T-helper 17 cell (primary cell): Measurements from ENCODE around the gene BUD23. TPM values are rescaled to one million over a fixed set of nuclear protein-coding genes. Genes with fewer than 3 reads are reported as not detected.
"Not testable (repeated sequence)": the region's sequence is repeated elsewhere in the genome, so short reads cannot be mapped to it uniquely, and the experiment has no call there.

Experiments
- ATAC-seq: fragments of 150-1000 bp; cut with Tn5 transposase; 2 replicates; pipeline ENCODE4 v1.10.0; 2021; ENCODE audit warnings: mild to moderate bottlenecking, moderate library complexity
- DNase-seq, 3 donors: peaks; one replicate each; pipeline versions ENCODE4 v3.0.0 to v3.0.0-alpha.2; 2020 to 2021
- H3K9me3 ChIP-seq: one replicate; pipeline ENCODE4 v1.7.0; 2013; ENCODE audit warnings: low read length, mild to moderate bottlenecking; ENCODE audit not compliant: control insufficient read depth, poor library complexity, severe bottlenecking
- H3K27ac Mint-ChIP-seq: one replicate; pipeline ENCODE4 v1.8.0; 2022; ENCODE audit warnings: mild to moderate bottlenecking, moderate library complexity, mixed read lengths
- H3K27me3 Mint-ChIP-seq: one replicate; pipeline ENCODE4 v1.8.0; 2022; ENCODE audit warnings: mixed read lengths
- H3K36me3 Mint-ChIP-seq: one replicate; pipeline ENCODE4 v1.8.0; 2022; ENCODE audit warnings: low read depth, mixed read lengths
- H3K4me1 Mint-ChIP-seq: one replicate; pipeline ENCODE4 v1.8.0; 2022; ENCODE audit warnings: mild to moderate bottlenecking, mixed read lengths
- H3K4me3 Mint-ChIP-seq: one replicate; pipeline ENCODE4 v1.8.0; 2022; ENCODE audit warnings: mild to moderate bottlenecking, moderate library complexity, mixed read lengths
- total RNA-seq, 4 donors: library from RNA in 2 of 4; stranded (reverse) in 2 of 4; gene quantifications; one replicate each; pipeline ENCODE4 v1.2.3 and lab custom pipeline; 2022 to 2026

The BUD23 gene
- total RNA-seq, 2 donors from 2014 or later: 96.0 to 98.0 TPM

- H3K9me3 ChIP-seq: no peaks in the 10 kb centered on the region
- ATAC-seq: no peak
- Mint-ChIP-seq H3K4me1 (peaks cover 8% of the 10 kb centered on the region), H3K27me3 (peaks cover 9% of the 10 kb centered on the region), H3K4me3 (no peak overlapping the region), H3K36me3 (no peaks in the 10 kb centered on the region), H3K27ac (no peak overlapping the region)
- DNase-seq: no peak
These were observed 8.8 kb upstream of the BUD23 start for GRCh38 chr7:73674468-73675124.

DNA sequence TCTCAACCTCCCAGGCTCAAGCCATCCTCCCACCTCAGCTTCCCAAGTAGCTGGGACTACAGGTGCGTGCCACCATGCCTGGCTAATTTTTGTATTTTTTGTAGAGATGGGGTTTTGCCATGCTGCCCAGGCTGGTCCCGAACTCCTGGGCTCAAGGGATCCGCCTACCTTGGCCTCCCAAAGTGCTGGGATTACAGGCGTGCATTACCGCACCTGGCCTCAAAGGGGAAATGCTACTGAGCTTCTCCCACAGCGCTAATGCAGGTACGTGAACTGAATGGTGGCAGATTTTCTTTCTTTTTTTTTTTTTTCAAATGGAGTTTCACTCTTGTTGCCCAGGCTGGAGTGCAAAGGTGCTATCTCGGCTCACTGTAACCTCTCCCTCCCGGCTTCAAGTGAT is 7.3 kb upstream of the BUD23 start:
- not testable (repeated sequence) for H3K36me3 Mint-ChIP-seq, H3K9me3 ChIP-seq, H3K27me3 Mint-ChIP-seq, H3K4me3 Mint-ChIP-seq, ATAC-seq, DNase-seq, H3K27ac Mint-ChIP-seq
- peaks cover 14% of the 10 kb centered on the region for H3K4me1 Mint-ChIP-seq

DNA sequence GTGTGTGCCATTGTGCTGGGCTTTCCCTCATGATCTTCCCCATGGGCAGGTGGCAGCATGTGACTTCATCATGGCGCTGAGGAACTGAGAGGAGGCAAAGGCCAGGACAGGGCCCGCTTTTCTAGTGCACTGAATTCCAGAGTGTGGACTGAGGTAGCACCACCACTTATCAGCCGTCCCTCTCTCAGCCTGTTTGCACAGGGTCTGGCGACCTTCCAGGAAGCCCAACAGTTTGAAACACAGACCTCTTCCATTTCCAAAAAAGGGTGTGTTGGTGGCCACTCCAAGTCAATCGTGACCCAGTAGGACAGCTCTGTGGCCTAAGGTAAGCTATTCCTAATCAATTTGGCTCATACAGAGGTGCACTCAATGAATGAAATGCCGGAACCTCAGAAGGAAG is 4.5 kb upstream of the BUD23 start:
- H3K4me1 Mint-ChIP-seq: peaks cover 14% of the 10 kb centered on the region
- H3K4me3 Mint-ChIP-seq: no peak overlapping the region
- DNase-seq: no peak
- no peak for ATAC-seq
- H3K36me3 Mint-ChIP-seq: peaks cover 2% of the 10 kb centered on the region
- H3K9me3 ChIP-seq: no peaks in the 10 kb centered on the region
- H3K27me3 Mint-ChIP-seq: no peaks in the 10 kb centered on the region
- no peak overlapping the region for H3K27ac Mint-ChIP-seq

GRCh38 chr7:73679709-73680108 is 3.7 kb upstream of the BUD23 start:
- ATAC-seq (no peak), DNase-seq (no peak)
- H3K4me1 Mint-ChIP-seq: peaks cover 16% of the 10 kb centered on the region
- no peak overlapping the region for H3K27ac Mint-ChIP-seq
- H3K36me3 Mint-ChIP-seq: peaks cover 2% of the 10 kb centered on the region
- H3K27me3 Mint-ChIP-seq: no peaks in the 10 kb centered on the region
- H3K4me3 Mint-ChIP-seq: no peak overlapping the region
- no peaks in the 10 kb centered on the region for H3K9me3 ChIP-seq

DNA sequence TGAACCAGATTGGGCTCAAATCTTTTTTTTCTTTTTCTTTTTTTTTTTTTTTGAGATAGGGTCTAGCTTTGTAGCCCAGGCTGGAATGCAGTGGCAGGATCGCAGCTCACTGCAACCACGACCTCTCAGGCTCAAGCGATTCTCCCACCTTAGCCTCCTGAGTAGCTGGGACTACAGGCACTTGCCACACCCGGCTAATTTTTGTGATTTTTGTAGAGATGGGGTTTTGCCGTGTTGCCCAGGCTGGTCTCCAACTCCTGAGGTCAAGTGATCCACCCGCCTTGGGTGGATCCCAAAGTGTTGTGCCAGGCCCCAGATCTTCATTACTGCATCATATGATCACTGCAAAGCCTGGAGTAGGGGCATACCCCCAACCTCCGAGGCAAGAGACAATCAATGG is 2.9 kb upstream of the BUD23 start:
- no peak overlapping the region for H3K4me3 Mint-ChIP-seq
- peaks cover 2% of the 10 kb centered on the region for H3K36me3 Mint-ChIP-seq
- peaks cover 16% of the 10 kb centered on the region for H3K4me1 Mint-ChIP-seq
- no peak overlapping the region for H3K27ac Mint-ChIP-seq
- no peaks in the 10 kb centered on the region for H3K27me3 Mint-ChIP-seq
- no peaks in the 10 kb centered on the region for H3K9me3 ChIP-seq
- ATAC-seq: no peak
- DNase-seq: no peak

DNA sequence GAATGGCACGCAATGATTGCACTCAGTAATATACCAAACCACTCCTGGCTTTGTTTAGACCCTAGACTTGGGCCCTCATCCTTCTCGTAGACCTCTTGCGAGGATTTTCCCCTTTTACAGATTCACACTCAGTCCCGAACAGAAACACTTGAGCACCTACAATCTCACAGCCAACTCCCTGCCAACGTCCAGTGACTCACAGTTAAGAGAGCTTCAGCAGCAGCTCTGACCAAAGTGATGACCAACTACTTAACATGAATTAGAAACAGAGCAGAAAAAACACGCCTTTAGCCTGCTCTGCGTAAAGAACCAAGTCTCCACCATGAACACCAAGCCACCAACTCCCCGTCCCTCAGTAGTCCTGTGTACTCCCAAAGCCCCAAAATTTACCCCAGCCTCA is 2.4 kb upstream of the BUD23 start:
- ATAC-seq: no peak
- no peak overlapping the region for H3K27ac Mint-ChIP-seq
- H3K4me1 Mint-ChIP-seq: peaks cover 16% of the 10 kb centered on the region

DNA sequence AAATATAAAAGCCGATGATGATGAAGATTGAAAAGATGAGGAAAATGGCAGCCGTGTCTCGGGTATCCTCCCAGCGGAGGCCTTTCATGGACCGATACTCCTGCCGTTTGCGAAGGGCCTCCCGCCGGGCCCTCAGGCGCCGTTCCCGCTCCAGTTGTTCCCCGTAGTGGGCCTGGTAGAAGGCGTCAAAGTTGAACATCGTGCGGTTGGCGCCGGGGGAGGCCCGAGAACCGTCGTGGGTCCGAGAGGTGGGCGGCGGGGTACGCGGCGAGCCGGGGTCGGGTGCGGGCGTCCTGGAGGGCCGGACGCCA is 697 bp upstream of the BUD23 start:
- ATAC-seq (no peak), DNase-seq (no peak)
- Mint-ChIP-seq H3K27me3 (no peaks in the 10 kb centered on the region), H3K4me3 (peak overlapping the region; percentile 99), H3K4me1 (peaks cover 16% of the 10 kb centered on the region), H3K36me3 (peaks cover 2% of the 10 kb centered on the region), H3K27ac (peak overlapping the region; percentile 95)
- no peaks in the 10 kb centered on the region for H3K9me3 ChIP-seq

More for the DNA sequence above, 2.4 kb upstream of the BUD23 start:
- H3K9me3 ChIP-seq: no peaks in the 10 kb centered on the region
- peaks cover 2% of the 10 kb centered on the region for H3K36me3 Mint-ChIP-seq
- no peak for DNase-seq
- H3K27me3 Mint-ChIP-seq: no peaks in the 10 kb centered on the region
- peak overlapping the region; percentile 99 for H3K4me3 Mint-ChIP-seq

- Mint-ChIP-seq H3K4me1 (peaks cover 21% of the 10 kb centered on the region), H3K4me3 (peak overlapping the region; percentile 99), H3K36me3 (peaks cover 6% of the 10 kb centered on the region), H3K27ac (peak overlapping the region; percentile 95), H3K27me3 (no peaks in the 10 kb centered on the region)
- H3K9me3 ChIP-seq: no peaks in the 10 kb centered on the region
- ATAC-seq (peak; percentile 23), DNase-seq (no peak)
These were observed 644 bp downstream of the BUD23 start for GRCh38 chr7:73683788-73684693.

- H3K27me3 Mint-ChIP-seq: no peaks in the 10 kb centered on the region
- ATAC-seq: no peak
- H3K4me3 Mint-ChIP-seq: peak overlapping the region; percentile 39
- no peaks in the 10 kb centered on the region for H3K9me3 ChIP-seq
- peaks cover 15% of the 10 kb centered on the region for H3K36me3 Mint-ChIP-seq
- H3K27ac Mint-ChIP-seq: no peak overlapping the region
- peaks cover 27% of the 10 kb centered on the region for H3K4me1 Mint-ChIP-seq
- DNase-seq: no peak
These were observed 1.9 kb downstream of the BUD23 start for GRCh38 chr7:73685311-73685710.

DNA sequence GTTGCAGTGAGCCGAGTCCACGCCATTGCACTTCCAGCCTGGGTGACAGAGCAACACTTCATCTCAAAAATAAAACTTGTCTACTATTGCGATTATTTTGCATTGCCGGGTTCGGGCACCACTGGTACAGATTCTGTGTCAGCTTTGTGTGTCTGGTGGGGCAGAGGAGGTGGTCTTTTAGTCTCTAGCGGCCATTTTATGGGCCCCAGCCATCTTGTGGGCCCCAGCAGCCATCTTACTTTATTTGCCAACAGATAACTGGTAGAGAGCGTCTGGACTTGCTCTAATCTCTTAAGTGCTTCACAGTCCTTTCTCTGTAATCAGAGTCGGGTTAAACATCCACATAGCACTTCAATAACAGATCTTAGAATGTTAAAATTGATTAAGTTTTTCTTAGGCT is 4.9 kb downstream of the BUD23 start:
- DNase-seq (no peak), ATAC-seq (no peak)
- H3K9me3 ChIP-seq: no peaks in the 10 kb centered on the region
- H3K4me3 Mint-ChIP-seq: no peak overlapping the region
- H3K4me1 Mint-ChIP-seq: peaks cover 20% of the 10 kb centered on the region
- no peaks in the 10 kb centered on the region for H3K27me3 Mint-ChIP-seq
- peaks cover 20% of the 10 kb centered on the region for H3K36me3 Mint-ChIP-seq
- no peak overlapping the region for H3K27ac Mint-ChIP-seq

GRCh38 chr7:73690646-73691045 is 7.2 kb downstream of the BUD23 start:
- no peak overlapping the region for H3K27ac Mint-ChIP-seq
- H3K9me3 ChIP-seq: no peaks in the 10 kb centered on the region
- ATAC-seq (no peak), DNase-seq (no peak)
- H3K4me3 Mint-ChIP-seq: no peak overlapping the region
- H3K36me3 Mint-ChIP-seq: peaks cover 28% of the 10 kb centered on the region
- peaks cover 20% of the 10 kb centered on the region for H3K4me1 Mint-ChIP-seq
- no peaks in the 10 kb centered on the region for H3K27me3 Mint-ChIP-seq

- DNase-seq: no peak
- Mint-ChIP-seq H3K27ac (no peak overlapping the region), H3K4me1 (peaks cover 8% of the 10 kb centered on the region), H3K4me3 (no peak overlapping the region), H3K27me3 (no peaks in the 10 kb centered on the region), H3K36me3 (peaks cover 20% of the 10 kb centered on the region)
- no peak for ATAC-seq
- no peaks in the 10 kb centered on the region for H3K9me3 ChIP-seq
These were observed 13.0 kb downstream of the BUD23 start for GRCh38 chr7:73696372-73696771.

DNA sequence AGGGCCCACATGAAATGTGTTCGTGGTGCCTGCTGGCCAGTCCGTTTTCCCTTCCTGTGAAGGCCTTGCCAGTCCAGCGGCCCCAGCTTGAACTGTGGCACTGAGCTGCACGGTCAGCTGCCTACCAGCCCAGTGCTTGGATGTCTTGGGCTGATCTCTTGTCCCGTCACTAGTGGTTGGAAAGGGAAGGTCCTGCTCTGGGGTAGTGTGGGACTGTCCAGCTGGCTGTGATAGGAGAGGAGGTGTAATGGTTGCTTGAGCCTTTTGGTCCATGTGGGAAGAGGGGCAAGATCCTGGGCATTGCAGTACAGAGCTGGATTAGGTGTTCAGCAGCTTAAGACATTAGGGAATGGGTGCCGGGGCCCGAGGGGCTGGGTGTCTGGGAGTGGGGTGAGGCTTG is 15.0 kb downstream of the BUD23 start:
- no peak overlapping the region for H3K4me3 Mint-ChIP-seq
- peak overlapping the region; percentile 19 for H3K27ac Mint-ChIP-seq
- H3K9me3 ChIP-seq: no peaks in the 10 kb centered on the region
- H3K27me3 Mint-ChIP-seq: no peaks in the 10 kb centered on the region
- H3K4me1 Mint-ChIP-seq: peaks cover 17% of the 10 kb centered on the region
- DNase-seq (no peak), ATAC-seq (no peak)
- H3K36me3 Mint-ChIP-seq: peaks cover 14% of the 10 kb centered on the region
